ENCODE data around the gene URI1.
"Not testable (repeated sequence)": the region's sequence is repeated elsewhere in the genome, so short reads cannot be mapped to it uniquely, and the experiment has no call there.

The URI1 gene

DNA sequence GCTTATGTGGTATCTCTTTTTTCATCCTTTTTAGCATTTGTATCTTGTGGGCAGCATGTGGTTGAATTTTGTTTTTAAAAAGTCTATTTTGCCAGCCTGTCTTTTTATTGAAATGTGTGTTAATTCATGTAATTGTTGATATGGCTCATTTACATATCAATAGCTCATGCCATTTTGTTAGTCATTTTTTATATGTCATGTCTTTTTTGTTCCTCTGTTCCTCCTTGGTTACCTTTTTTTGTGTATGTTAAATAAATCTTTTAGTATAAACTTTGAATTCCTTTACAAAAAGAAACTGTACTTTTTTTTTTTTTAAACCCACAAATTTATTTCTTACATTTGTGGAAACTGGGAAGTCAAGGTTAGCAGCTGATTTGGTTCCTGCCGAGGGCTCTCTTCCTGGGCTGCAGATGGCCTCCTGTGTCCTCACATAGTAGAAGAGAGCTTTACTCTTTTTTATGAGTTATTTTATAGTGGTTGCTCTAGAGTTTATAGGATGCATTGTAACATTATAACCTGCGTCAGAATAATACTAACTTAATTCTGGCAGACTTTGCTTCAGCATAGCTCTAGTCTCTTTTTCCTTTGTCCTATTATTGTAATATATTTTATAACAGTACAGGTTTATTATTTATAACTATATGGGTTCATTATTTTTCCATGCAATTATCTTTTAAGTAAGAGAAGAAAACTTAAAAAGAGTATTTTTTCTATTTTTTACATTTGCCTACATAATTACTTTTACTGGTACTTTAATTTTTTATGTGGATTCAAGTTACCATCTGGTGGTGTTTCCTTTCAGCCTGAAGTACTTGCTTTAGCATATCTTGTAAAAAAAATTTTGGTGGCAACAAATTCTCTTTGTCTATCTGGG is 86.3 kb downstream of the URI1 start:
- DNase-seq, result no peak

DNA sequence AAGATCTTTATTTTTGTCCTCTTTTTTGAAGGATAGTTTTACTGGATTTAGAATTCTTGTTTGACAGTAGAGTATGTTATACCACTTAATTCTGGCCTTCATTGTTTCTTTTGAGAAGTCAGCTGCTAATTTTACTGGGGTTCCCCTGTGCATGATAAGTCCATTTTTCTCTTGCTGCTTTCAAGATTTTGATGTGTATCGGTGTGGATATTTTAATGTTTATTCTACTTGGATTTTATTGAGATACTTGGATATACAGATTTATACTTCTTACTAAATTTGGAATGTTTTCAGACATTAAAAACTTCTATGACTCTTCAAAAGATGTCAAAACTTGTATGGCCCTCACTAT is 86.9 kb downstream of the URI1 start:
- DNase-seq, result no peak

DNA sequence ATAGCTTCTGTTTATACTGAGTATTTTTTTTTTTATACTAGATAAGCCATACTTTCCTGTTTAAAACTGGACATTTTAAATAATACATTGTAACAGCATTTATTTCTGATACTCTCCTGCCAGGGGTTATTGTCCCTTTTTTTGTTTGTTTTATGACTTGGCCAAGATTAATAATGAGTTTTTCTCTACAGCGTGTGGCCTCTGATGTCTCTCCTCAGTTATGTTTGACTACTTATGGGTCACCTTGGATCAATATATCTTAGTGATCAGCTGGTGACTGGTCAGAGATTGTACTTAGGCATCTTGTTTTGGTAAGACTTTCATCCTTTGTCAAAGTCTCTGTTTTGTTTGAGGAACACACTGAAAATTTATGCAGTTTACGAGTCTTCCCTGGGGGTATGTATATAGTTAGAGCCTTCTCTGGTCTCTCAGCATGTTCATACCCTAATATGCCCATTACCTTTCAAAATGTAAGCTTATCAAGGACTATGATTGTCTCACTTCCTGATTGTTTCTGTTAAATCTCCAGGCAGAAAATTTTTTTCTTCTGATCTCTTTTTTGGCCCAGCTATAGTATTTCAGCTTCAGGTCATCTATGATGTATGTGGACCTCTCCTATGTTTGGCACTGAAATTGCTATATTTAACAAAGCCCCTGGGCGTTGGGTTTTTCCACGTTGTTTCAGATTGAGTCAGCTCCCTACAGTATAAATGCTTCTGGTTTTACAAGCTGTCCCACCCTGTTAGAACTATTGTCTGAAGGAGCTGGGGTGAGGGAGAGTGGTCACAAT is 87.9 kb downstream of the URI1 start:
- no peak for DNase-seq

DNA sequence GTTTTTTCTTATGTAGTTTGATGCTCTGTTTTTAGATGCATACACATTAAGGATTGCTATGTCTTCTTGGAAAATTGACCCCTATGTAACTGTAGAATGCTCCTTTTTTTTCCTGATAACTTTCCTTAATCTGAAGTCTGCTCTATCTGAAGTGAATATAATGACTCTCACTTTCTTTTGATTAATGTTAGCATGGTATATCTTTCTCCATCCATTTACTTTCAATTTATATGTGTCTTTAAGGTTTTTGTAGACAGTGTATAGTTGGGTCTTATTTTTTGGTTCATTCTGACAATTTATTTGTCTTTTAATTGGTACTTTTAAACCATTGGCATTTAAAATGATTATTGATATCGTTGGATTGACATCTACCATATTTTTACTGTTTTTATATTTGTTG is 92.3 kb downstream of the URI1 start:
- no peak for DNase-seq

DNA sequence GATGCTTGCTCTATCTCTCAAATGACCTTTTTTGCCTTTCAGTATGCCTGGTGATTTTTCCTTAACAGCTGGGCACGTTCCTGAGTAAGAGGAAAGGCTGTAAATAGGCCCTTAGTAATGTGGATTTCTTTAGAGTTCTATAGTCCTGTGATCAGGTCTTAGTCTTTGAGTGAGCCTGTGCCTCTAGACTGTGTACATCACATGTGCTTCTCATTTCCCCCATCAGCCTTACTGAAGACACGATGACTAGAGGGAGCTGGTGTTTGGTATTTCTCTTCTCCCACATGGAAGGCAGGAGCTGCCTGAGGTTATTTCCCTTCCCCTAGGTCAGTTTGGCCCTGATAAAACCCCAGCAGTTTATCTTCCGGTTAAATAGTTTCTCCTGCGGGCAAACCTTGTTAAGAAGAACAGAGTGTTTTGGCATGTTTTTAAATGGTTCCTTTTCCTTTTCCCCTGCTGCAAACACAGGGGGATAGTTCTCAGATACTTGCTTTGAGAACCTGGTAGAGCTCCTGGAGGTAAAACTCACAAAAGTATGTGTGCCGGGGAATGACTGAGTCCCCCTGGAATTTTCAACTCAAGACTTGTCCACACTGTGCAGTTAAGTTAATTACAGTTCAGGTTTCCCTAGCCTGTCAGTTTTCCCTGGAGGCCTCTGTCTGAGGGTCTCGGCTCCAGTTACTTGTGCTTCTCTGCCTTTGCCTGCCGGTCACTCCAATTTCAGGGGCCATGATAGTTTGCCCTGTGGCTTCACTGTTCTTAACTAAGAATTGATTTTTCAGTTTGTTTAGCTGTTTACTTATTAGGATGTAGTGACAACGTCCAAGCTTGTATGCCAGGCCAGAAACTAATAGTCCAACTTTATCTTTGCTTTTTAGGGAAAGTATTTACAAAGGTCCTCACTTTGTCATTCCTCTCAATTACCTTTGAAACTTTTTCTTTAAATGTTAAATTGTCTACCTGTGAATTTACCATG is 94.4 kb downstream of the URI1 start:
- no peak for DNase-seq

DNA sequence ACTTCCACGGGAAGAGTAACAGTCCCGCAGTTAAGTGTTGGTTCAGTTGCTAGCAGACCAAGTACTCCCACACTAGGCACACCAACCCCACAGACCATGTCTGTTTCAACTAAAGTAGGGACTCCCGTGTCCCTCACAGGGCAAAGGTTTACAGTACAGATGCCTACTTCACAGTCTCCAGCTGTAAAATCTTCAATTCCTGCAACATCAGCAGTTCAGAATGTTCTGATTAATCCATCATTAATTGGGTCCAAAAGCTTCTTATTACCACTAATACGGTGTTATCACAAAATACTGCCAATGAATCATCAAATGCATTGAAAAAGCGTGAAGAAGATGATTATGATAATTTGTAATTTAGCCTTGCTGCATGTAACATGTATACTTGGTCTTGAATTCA is 95.8 kb downstream of the URI1 start:
- DNase-seq, result no peak

DNA sequence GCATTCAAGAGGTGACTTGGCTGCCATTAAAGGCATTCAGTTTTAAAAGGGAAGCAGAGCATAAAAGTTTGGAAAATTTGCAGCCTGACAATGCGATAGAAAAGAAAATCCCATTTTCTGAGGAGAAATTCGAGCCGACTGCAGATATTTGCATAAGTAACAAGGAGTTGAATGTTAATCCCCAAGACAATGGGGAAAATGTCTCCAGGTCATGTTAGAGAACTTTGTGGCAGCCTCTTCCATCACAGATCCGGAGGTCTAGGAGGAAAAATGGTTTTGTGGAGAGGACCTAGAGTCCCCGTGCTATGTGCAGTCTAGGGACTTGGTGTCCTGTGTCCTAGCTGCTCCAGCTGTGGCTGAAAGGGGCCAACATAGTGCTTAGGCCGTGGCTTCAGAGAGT is 99.9 kb downstream of the URI1 start:
- DNase-seq, result not testable (repeated sequence)

DNA sequence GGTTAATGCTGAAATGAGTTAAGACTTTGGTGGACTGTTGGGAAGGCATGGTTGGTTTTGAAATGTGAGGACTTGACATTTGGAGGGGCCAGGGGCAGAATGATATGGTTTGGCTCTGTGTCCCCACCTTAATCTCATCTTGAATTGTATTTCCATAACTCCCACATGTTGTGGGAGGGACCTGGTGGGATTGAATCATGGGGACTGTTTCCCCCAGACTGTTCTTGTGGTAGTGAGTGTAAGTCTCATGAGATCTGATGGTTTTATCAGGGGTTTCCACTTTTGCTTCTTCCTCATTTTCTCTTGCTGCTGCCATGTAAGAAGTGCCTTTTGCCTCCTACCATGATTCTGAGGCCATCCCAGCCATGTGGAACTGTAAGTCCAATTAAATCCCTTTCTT is 101.0 kb downstream of the URI1 start:
- DNase-seq, result not testable (repeated sequence)

DNA sequence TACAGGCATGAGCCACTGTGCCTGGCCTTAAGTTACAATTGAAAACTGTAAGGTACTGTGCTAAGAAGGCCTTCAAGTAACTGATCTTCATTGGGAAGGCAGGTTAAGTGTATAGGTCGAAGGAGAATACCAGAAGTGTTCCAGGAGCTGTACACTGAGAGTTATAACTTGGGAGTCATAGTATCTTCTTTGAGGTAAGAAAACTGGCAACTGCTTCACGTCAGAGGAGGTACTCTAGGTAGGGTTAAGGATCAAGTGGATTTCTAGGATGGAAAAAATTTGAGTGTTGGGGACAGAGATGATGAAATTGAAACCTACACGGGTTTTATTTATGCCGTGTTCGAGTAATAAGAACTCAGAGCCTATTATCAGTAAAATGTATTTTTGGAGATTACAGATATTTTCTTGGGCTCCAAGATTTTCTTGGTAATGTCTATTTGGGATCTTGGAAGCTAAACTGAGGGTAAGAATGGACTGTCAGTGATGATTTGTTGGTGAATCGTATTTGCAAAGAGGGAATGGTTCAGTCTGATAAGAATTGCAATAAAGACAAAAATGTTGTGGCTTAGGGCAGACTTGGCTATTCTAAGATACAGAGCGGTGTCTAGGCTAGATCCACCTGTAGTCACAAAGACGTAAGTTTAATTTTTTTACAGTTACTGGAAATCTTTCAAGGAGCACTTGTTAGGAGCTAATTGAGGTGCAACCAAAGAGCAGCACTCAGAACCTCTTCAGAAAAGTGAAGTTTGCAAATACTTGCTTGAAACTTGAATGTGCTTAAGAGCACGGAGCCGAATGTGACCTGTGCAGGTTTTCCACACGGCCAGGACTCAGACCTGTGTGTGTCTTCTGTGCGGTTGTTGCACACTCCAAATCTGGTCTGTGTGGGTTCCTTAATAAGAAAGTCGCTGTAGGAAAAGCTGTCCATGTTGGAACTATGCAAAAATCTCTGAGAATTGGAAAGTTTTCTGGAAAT is 102.5 kb downstream of the URI1 start:
- DNase-seq, result no peak

DNA sequence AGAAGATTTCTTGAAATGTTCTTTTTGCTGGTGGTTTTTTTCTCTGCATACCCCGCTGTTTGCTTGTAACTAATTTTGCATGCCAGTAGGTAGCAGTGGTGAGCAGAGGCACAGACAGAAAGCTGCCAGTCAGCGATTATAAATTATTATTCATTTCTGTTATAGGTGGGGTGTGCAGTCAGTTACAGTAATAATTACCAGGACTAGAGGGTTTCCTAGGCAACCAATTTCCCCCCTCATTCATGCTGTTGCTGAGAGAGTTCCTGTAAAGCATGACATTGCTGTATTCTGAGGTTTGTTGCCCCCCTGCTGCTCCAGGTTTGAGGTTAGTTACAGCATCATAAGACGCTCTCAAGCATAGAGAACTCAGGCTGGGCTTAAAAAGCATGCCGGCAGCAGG is 104.5 kb downstream of the URI1 start:
- DNase-seq, result no peak

DNA sequence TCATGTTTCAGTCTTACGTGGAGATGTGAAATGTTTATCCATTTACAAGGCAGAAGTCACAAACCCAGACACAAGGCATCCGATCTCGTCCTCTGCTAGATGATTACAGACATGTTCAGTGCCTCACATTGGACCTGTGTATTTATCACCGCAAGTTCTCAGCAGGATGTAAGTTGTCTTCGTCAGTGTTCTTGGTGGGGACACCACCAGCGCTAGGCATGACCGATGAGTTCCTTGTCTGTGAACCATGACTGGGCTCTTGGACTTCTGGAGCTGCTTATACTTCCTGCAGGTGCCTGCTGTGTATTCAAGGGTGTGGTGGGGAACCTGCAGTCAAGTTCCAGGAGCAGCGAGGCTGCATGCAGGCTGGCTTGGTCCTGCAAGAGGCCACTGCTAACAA is 105.4 kb downstream of the URI1 start:
- DNase-seq, result no peak

DNA sequence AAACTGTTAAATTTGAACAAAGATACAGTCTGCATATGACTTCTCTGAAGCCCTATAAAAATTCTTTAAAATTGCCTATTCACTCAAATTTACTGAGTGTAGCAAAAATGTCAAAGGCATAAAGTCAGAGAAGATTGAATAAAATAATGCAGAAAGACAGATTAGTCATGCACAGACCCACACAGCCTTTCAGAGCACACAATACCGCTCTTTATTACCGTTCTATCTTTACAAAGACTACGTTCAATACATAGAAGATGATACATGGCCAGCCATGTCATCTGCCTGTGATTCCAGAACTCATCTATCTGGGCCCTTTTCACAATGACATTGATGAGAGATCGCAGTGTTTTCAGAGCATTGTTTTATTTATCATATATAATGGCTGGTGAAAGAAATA is 107.2 kb downstream of the URI1 start:
- DNase-seq, result no peak

DNA sequence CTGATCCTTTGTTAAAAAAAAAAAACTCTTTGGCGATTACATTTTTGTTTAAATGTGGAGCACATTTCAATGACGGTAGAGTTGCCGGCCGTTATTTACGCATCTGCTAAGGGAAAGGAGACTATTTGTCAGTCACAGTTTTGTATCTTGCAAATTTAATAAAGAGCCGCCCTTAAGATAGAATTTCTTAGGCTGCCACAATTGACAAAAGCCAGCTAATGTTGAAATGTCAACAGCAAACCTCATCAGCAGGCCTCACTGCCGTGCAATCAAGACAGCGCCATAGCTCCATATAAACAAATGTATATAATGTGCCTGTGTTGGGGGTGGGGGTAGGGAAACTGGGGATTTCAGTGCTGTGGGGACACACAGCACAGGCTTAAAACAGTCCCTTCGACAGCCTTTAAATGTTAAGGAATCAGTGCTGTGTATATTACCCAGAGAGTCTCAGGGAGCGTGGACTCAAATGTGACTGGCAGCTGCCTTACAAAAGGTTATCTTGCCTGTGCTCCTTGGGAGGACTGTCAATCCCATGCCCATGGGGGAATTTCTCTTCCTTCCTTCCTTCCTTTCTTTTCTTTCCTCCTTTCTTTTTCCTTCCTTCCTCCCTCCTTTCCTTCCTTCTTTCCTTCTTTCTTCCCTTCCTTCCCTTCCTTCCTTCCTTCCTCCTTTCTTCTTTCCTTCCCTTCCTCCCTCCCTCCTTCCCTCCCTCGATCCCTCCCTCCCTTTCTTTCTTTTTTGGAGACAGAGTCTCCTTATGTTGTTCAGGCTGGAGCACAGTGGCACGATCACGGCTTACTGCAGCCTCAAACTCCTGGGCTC is 108.0 kb downstream of the URI1 start:
- no peak for DNase-seq

DNA sequence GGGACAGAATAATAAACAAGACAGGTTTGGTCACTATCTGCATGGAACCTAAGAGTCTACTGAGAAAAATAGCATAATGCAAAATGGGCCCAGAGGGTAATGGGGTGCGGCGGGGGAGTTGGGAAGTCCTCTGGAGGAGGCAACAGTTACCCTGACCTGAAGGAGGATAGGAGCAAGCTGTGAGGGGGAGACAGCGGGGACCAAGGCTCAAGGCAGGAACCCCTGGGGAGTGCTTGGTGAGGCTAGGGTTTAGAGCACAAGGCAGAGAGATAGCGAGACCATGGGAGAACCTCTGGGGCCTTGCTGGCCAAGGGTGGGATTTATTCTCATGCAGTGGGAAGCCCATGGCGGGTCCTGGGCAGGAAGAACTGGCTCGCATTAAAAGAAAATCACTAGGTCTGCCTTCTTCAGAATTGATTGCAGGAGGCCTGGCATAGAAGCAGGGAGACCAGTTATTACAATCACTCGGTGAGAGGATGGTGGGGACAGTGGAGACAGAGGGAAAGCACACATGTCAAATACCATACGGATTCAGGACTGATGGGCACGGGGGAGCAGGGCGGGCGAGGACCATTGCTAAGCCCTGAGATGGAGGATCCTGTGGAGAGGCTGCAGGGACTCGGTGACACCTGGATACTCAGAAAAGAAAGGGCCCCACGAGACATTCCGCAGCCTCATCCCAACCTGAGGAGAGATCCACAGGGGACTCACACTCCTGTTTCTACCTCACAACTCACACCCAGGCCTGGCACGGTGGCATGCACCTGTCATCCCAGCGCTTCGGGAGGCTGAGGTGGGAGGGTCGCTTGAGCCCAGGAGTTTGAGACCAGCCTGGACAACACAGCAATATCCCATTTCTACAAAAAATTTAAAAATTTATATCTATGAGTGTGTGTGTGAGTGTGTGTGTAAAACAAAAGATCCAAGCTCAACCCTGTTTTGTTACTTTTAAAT is 110.4 kb downstream of the URI1 start:
- no peak for DNase-seq

DNA sequence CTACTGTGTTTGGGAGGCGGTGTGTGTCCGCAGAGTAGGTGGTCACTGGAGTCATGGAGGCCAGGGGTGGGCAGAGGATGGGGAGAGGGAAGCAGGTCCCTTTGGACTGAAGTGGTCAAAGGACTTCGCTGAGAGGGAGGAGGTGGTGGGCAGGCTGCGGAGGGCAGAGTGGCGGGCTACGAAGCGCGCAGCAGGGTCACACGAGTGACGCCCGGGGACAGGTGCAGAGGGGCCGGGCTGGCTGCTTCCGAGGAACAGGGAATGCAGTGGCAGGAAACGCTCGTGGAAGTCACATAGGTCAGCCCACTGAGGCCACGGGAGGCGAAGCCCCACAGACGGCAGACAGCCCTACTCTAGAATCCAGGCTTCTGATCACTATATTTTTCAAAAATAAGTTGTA is 111.5 kb downstream of the URI1 start:
- no peak for DNase-seq

DNA sequence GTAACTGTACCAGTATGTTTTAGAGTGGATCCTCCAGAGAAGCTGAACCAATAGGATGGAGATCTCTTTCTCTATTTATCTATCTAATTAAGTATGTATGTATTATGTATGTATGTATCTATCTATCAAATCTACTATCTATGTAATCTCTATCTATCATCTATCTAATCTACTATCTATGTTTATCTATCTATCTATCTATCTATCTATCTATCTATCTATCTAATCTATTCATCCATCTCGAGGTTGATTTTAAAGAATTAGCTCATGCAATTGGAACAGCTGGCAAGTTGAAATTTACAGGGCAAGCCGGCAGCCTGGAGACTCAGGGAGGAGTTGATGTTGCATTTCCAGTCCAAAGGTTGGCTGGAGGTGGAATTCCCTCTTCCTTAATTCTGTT is 112.2 kb downstream of the URI1 start:
- DNase-seq, result no peak

DNA sequence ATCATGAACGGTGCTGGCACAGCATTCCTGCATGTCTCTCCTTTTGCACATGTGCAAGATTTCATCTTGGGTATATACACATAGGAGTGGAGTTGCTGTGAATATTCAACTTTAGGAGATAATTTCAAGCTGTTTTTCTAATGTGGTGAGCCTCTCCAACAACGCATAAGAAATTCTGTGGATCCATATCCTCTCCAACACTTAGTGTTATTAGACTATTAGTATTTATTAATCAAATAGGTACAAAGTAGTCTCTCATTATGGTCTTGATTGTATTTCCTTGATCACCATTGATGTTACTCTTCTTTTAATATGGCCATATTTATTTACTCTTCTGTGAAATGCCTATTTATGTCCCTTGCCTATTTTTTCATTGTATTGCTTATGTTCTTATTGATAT is 114.5 kb downstream of the URI1 start:
- DNase-seq, result no peak

DNA sequence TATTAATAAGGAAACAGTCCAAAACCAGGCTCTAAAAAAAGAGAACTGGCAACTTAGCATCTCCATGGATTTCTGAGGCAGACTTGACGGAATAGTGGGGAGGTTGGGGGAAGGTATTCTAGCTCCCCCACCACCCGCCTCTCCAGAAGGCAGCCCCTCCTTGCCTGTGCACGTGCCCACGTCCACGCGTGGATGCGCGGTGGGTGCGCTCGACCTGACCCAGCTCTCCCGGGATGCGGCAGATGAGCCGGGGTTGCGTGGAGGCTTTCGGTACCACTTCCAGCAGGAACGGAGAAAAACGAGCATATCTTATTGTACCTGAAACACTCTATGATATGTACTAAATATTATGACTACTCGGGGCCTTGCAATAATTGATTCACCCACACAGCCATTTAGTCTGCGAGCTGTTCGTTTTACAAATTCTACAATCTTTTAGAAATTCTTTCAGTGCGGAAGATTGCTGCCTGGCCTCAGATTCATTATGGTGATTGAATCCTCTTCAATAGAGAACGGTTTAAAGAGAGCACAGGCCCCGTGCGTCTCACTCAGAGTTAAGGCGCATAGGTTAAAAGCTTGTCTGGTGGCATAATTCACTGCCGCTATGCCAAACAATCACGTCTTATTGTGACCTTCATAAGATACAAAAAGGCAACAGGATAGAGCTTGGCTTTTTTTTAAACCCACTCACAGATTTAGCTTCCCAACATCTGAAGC is 117.9 kb downstream of the URI1 start:
- no peak for DNase-seq

Data from NCI-H1048 (cell line).